Measurements from ENCODE around the gene CAMK2A.

CAMK2A gene

GRCh38 chr5:150257424-150257823, 32.1 kb downstream of the CAMK2A start:
- Histone ChIP-seq H3K9ac (no peak overlapping the region), H3K36me3 (ENCODE audit: control insufficient read depth, insufficient read depth, low read length) (no peaks in the 10 kb centered on the region), H3K4me2 (ENCODE audit: low read length) (no peak overlapping the region), H3K27ac (no peak overlapping the region), H3K9me3 (ENCODE audit: control insufficient read depth, low read length) (no peaks in the 10 kb centered on the region), H3K4me3 (ENCODE audit: low read depth, low read length) (no peak overlapping the region), H3K4me1 (no peaks in the 10 kb centered on the region), H3K27me3 (ENCODE audit: control insufficient read depth, insufficient read depth, low read length) (no peaks in the 10 kb centered on the region), H2AFZ (no peak overlapping the region), H3K79me2 (no peaks in the 10 kb centered on the region)
- no peak for TF ChIP-seq CTCF (IDR thresholded peaks at IDR 0.05)

GRCh38 chr5:150256410-150257064, 33.0 kb downstream of the CAMK2A start:
- H3K9ac ChIP-seq, result no peak overlapping the region
- no peak for TF ChIP-seq CTCF (IDR thresholded peaks at IDR 0.05)
- H3K4me2 ChIP-seq (ENCODE audit: low read length), result no peak overlapping the region
- no peak overlapping the region for H3K4me3 ChIP-seq (ENCODE audit: low read depth, low read length)
- no peaks in the 10 kb centered on the region for H3K9me3 ChIP-seq (ENCODE audit: control insufficient read depth, low read length)
- H3K36me3 ChIP-seq (ENCODE audit: control insufficient read depth, insufficient read depth, low read length), result no peaks in the 10 kb centered on the region
- no peak overlapping the region for H3K27ac ChIP-seq
- H3K27me3 ChIP-seq (ENCODE audit: control insufficient read depth, insufficient read depth, low read length), result no peaks in the 10 kb centered on the region
- no peaks in the 10 kb centered on the region for H3K79me2 ChIP-seq
- no peaks in the 10 kb centered on the region for H3K4me1 ChIP-seq
- no peak overlapping the region for H2AFZ ChIP-seq

- Histone ChIP-seq H3K27ac (no peak overlapping the region), H2AFZ (no peak overlapping the region), H3K27me3 (ENCODE audit: control insufficient read depth, insufficient read depth, low read length) (no peaks in the 10 kb centered on the region), H3K4me1 (no peaks in the 10 kb centered on the region), H3K79me2 (no peaks in the 10 kb centered on the region), H3K36me3 (ENCODE audit: control insufficient read depth, insufficient read depth, low read length) (no peaks in the 10 kb centered on the region), H3K9ac (no peak overlapping the region), H3K4me3 (ENCODE audit: low read depth, low read length) (no peak overlapping the region), H3K4me2 (ENCODE audit: low read length) (no peak overlapping the region), H3K9me3 (ENCODE audit: control insufficient read depth, low read length) (no peaks in the 10 kb centered on the region)
- TF ChIP-seq CTCF (IDR thresholded peaks at IDR 0.05), result no peak
Measured at GRCh38 chr5:150255659-150256409, 33.7 kb downstream of the CAMK2A start.

- H2AFZ ChIP-seq, result no peak overlapping the region
- no peaks in the 10 kb centered on the region for H3K9me3 ChIP-seq (ENCODE audit: control insufficient read depth, low read length)
- H3K4me2 ChIP-seq (ENCODE audit: low read length), result no peak overlapping the region
- no peak overlapping the region for H3K27ac ChIP-seq
- H3K36me3 ChIP-seq (ENCODE audit: control insufficient read depth, insufficient read depth, low read length), result no peaks in the 10 kb centered on the region
- H3K79me2 ChIP-seq, result no peaks in the 10 kb centered on the region
- no peaks in the 10 kb centered on the region for H3K4me1 ChIP-seq
- TF ChIP-seq CTCF (IDR thresholded peaks at IDR 0.05), result no peak
- H3K4me3 ChIP-seq (ENCODE audit: low read depth, low read length), result no peak overlapping the region
- H3K27me3 ChIP-seq (ENCODE audit: control insufficient read depth, insufficient read depth, low read length), result no peaks in the 10 kb centered on the region
- H3K9ac ChIP-seq, result no peak overlapping the region
Measured at GRCh38 chr5:150254774-150255173, 34.8 kb downstream of the CAMK2A start.

Measured in parathyroid adenoma (tissue), 2 donors.